ENCODE measurements around the gene UGP2.

Gene UGP2

GRCh38 chr2:63865159-63865799, 23.6 kb downstream of the UGP2 start:
- DNase-seq (ENCODE audit: low spot score): no peak

- DNase-seq (ENCODE audit: low spot score): no peak
Observed at GRCh38 chr2:63866009-63866709, 24.5 kb downstream of the UGP2 start.

GRCh38 chr2:63870679-63871078, 29.0 kb downstream of the UGP2 start:
- no peak for DNase-seq (ENCODE audit: low spot score)

GRCh38 chr2:63871864-63872263, 30.2 kb downstream of the UGP2 start:
- DNase-seq (ENCODE audit: low spot score): no peak

- no peak for DNase-seq (ENCODE audit: low spot score)
Observed at GRCh38 chr2:63872571-63873328, 31.1 kb downstream of the UGP2 start.

GRCh38 chr2:63874204-63875130, 32.8 kb downstream of the UGP2 start:
- DNase-seq (ENCODE audit: low spot score): no peak

GRCh38 chr2:63875131-63875527, 33.4 kb downstream of the UGP2 start:
- no peak for DNase-seq (ENCODE audit: low spot score)

- no peak for DNase-seq (ENCODE audit: low spot score)
Observed at GRCh38 chr2:63875559-63876245, 34.0 kb downstream of the UGP2 start.

- no peak for DNase-seq (ENCODE audit: low spot score)
Observed at GRCh38 chr2:63876311-63876710, 34.6 kb downstream of the UGP2 start.

- no peak for DNase-seq (ENCODE audit: low spot score)
Observed at GRCh38 chr2:63878486-63878885, 36.8 kb downstream of the UGP2 start.

- no peak for DNase-seq (ENCODE audit: low spot score)
Observed at GRCh38 chr2:63879876-63880433, 38.3 kb downstream of the UGP2 start.

- no peak for DNase-seq (ENCODE audit: low spot score)
Observed at GRCh38 chr2:63880625-63881024, 38.9 kb downstream of the UGP2 start.

GRCh38 chr2:63881205-63881604, 39.5 kb downstream of the UGP2 start:
- DNase-seq (ENCODE audit: low spot score): no peak

GRCh38 chr2:63882395-63883105, 40.9 kb downstream of the UGP2 start:
- DNase-seq (ENCODE audit: low spot score): no peak

- DNase-seq (ENCODE audit: low spot score): no peak
Observed at GRCh38 chr2:63886445-63886844, 44.7 kb downstream of the UGP2 start.

- no peak for DNase-seq (ENCODE audit: low spot score)
Observed at GRCh38 chr2:63888053-63888452, 46.4 kb downstream of the UGP2 start.

- DNase-seq (ENCODE audit: low spot score): peak; percentile 59
Observed at GRCh38 chr2:63888490-63889402, 47.0 kb downstream of the UGP2 start.

- DNase-seq (ENCODE audit: low spot score): no peak
Observed at GRCh38 chr2:63890678-63891077, 49.0 kb downstream of the UGP2 start.

- DNase-seq (ENCODE audit: low spot score): no peak
Observed at GRCh38 chr2:63891488-63892030, 49.9 kb downstream of the UGP2 start.
